ENCODE measurements around the gene CHRM2. TPM values are rescaled to one million over a fixed set of nuclear protein-coding genes. Genes with fewer than 3 reads are reported as not detected.

Gene CHRM2
- total RNA-seq, 2 donors from 2014 or later, result not detected

DNA sequence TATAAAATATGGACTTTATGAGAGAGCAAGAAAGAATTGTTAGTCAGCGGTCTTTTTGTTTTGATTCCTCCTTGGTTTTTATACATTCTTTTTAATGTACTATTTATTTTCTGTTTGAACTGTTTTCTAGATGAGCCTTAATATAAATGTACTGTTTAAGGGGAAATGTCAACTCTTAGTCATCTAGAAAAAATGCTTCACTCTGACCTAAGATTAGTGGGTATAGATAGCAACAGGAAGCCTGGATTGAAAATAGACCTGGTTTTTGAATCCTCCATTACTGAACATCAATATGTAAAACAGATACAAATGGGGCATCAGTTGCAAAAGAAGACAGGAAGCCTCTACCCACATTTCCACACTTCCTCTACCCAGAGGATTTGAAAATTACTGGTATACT lies 87.8 kb downstream of the CHRM2 start:
- Mint-ChIP-seq H3K4me3 (no peak overlapping the region), H3K27ac (no peak overlapping the region), H3K4me1 (ENCODE audit: low read depth in 2 of 2) (no peaks in the 10 kb centered on the region), H3K9me3 (peaks cover 22% of the 10 kb centered on the region), H3K36me3 (peaks cover 11% of the 10 kb centered on the region), H3K27me3 (no peaks in the 10 kb centered on the region)
- DNase-seq (ENCODE audit: low spot score) (no peak), ATAC-seq (no peak)

DNA sequence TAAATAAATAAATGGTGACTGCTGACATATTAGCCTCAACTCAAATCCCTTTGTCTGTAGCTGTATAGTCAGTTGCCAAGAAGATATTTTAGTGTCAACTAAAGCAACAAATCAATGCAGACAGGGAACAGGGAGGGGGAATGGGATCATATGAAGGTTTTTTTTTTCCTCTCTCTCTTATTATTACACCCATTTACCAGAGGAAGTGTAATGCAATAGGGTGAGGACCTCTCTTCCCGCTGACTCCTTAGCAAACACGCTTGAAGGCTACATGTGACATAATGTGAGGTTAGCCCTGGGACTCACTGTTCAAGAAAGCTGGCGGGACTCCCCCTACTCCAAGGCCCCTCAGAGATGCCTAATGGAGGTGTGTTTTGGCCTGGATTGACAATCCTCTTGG lies 88.2 kb downstream of the CHRM2 start:
- Mint-ChIP-seq H3K4me1 (ENCODE audit: low read depth in 2 of 2) (no peaks in the 10 kb centered on the region), H3K4me3 (no peak overlapping the region), H3K36me3 (peaks cover 15% of the 10 kb centered on the region), H3K27me3 (no peaks in the 10 kb centered on the region), H3K9me3 (peaks cover 25% of the 10 kb centered on the region), H3K27ac (no peak overlapping the region)
- DNase-seq (ENCODE audit: low spot score) (no peak), ATAC-seq (no peak)

DNA sequence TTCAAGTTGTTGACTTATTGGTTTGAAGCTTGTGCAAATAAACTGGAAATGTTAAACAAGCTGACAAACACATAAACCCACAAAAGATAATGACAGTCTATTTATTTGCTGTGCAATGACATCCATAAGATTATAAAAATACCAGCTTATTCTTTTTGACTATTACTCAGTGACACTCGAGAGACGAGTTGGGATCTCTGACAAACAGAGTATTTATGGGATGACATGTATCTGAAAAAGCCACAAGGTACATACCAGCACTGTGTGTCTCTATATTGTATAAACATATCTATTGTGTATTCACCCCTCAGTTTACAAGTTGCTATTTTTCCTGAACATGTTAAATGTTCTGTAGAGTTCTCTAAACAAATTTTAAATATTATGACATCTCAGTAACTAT lies 88.9 kb downstream of the CHRM2 start:
- Mint-ChIP-seq H3K4me1 (ENCODE audit: low read depth in 2 of 2) (no peaks in the 10 kb centered on the region), H3K27ac (no peak overlapping the region), H3K9me3 (peaks cover 26% of the 10 kb centered on the region), H3K36me3 (peaks cover 17% of the 10 kb centered on the region), H3K27me3 (no peaks in the 10 kb centered on the region), H3K4me3 (no peak overlapping the region)
- DNase-seq (ENCODE audit: low spot score) (no peak), ATAC-seq (no peak)

DNA sequence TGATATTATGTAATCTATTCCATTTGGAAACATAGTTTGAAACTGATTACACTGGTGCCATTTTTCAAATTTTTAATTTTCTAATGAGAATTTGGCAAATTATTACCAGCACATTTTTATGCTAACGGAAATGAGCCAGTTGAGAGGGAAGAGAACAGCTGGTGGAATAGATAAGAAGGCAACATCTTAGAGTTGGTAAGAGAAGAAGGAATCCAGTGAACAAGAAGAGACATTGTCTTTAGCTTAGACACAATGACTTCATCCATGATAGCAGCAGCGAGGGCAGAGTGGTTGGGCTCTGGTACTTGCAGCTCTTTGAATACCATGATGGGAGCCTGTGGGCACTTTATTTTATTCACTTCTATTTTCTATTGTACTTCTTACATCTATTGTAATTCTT lies 89.6 kb downstream of the CHRM2 start:
- Mint-ChIP-seq H3K27ac (no peak overlapping the region), H3K4me3 (no peak overlapping the region), H3K27me3 (no peaks in the 10 kb centered on the region), H3K4me1 (ENCODE audit: low read depth in 2 of 2) (no peaks in the 10 kb centered on the region), H3K9me3 (peaks cover 24% of the 10 kb centered on the region), H3K36me3 (peaks cover 13% of the 10 kb centered on the region)
- ATAC-seq, result no peak
- no peak for DNase-seq (ENCODE audit: low spot score)

DNA sequence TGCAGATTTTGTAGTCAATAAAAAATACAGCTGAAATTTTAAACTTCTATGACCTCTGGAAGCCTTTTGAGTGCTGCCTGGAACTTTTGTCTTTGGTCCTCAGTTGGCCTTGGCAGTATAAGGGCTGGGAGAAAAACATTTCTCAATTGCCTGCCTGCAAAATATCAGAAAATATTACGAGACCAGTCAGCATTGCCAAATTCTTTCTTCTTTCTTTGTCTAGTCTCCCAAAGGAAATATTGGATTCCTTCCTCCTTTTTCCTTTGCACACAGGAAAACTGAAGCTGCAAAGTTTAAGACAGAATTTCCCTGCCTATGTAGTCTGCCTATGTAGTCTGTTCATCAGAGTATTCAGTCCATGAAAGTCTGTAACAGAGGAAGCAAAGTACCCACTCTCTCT lies 95.9 kb downstream of the CHRM2 start:
- peaks cover 11% of the 10 kb centered on the region for H3K36me3 Mint-ChIP-seq
- no peak overlapping the region for H3K4me3 Mint-ChIP-seq
- DNase-seq (ENCODE audit: low spot score) (no peak), ATAC-seq (no peak)
- peaks cover 16% of the 10 kb centered on the region for H3K9me3 Mint-ChIP-seq
- no peaks in the 10 kb centered on the region for H3K4me1 Mint-ChIP-seq (ENCODE audit: low read depth in 2 of 2)
- H3K27me3 Mint-ChIP-seq, result no peaks in the 10 kb centered on the region
- no peak overlapping the region for H3K27ac Mint-ChIP-seq

DNA sequence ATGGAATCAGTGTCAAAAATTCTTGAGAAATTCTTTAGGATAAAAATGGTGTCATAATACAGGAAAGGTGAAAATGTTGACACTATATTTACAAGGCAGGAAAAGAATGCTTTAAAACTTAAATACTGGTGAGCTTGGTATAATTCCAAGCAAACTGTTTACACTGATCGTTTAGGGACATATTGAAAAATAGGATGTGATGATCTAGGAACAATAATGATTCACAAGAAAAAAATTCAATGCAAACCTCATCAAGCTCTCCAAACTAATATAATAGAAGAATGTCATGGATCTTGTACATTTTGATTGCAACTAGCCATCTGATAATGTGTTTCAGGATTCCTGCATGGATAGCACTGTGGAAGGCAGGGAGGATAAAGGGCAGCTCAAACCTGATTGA lies 98.4 kb downstream of the CHRM2 start:
- no peaks in the 10 kb centered on the region for H3K4me1 Mint-ChIP-seq (ENCODE audit: low read depth in 2 of 2)
- H3K27ac Mint-ChIP-seq, result no peak overlapping the region
- no peak overlapping the region for H3K4me3 Mint-ChIP-seq
- ATAC-seq, result no peak
- H3K36me3 Mint-ChIP-seq, result peaks cover 6% of the 10 kb centered on the region
- H3K27me3 Mint-ChIP-seq, result no peaks in the 10 kb centered on the region
- DNase-seq (ENCODE audit: low spot score), result no peak
- peaks cover 19% of the 10 kb centered on the region for H3K9me3 Mint-ChIP-seq

DNA sequence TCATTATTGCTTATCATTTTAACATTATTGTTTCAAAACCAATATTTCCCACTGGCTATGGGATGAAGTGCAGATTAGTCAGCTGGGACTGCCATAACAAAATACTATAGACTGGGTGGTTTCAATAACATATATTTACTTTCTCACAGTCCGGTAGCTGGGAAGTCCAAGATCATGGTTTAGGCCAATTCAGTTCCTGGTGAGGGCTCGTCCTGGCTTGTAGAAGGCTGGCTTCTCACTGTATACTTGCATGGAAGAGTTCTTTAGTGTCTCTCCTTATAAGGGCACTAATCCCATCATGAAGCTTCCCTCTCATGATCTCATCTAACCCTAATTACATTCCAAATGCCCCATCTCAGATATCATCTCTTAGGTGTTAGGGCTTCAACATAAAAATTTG lies 101.3 kb downstream of the CHRM2 start:
- H3K36me3 Mint-ChIP-seq, result peaks cover 12% of the 10 kb centered on the region
- H3K27ac Mint-ChIP-seq, result no peak overlapping the region
- no peak for DNase-seq (ENCODE audit: low spot score)
- no peak for ATAC-seq
- H3K9me3 Mint-ChIP-seq, result peaks cover 21% of the 10 kb centered on the region
- no peaks in the 10 kb centered on the region for H3K4me1 Mint-ChIP-seq (ENCODE audit: low read depth in 2 of 2)
- no peak overlapping the region for H3K4me3 Mint-ChIP-seq
- no peaks in the 10 kb centered on the region for H3K27me3 Mint-ChIP-seq

DNA sequence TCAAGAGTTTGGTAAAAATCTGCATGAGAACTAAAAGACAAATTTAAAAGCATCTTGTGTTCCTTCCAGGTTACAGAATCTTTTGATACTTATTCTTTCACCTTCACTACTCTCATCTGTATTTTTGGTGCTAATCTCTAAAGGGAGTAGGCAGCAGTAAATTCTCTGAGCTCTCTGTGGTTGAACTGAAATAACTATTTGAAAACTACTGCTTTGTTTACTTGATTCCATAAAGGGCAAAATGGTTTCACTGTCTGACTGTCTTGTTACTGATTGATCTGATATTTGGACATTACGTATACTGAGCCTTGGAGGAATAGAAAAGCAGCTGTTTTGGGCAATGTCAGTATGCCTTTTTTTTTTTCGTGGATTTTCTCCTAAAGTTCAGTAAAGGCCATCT lies 103.3 kb downstream of the CHRM2 start:
- ATAC-seq, result no peak
- no peak for DNase-seq (ENCODE audit: low spot score)
- Mint-ChIP-seq H3K4me3 (no peak overlapping the region), H3K27me3 (no peaks in the 10 kb centered on the region), H3K9me3 (peaks cover 25% of the 10 kb centered on the region), H3K27ac (no peak overlapping the region), H3K36me3 (peaks cover 12% of the 10 kb centered on the region), H3K4me1 (ENCODE audit: low read depth in 2 of 2) (no peaks in the 10 kb centered on the region)

DNA sequence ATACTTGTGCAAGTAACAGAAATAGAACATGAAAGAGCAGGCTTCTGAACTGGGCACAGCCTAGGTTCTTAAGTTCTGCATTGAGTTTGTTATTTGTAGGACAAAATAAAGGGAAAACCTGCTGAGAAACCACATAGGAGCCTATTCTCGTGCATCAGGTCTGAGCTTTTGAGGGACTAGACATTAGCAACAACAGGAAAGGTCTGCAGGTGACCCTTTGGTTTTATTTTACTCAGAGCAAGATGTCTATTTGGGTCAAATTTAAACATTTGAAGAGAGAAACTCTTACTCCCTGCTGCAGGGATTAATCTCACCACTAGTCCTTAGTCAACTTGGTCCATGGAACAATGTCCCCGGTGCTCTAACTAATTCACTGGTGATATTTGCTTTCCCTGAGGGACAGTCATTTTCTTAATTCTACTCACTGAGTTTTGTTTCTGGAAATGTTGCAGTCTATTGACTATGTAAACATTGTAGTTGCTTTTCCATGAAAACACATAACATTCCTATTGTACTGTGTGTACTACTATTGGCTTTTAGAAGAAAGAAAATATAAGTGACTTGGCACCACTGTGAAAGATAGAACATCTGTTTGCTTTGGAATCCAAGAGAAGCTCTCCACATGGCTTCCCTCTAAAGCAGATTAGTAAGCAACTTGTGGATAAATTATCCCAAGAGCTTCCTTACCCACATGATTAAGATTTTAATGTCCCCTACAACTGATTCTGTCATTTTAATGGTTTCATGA lies 108.2 kb downstream of the CHRM2 start:
- Mint-ChIP-seq H3K27me3 (no peaks in the 10 kb centered on the region), H3K4me1 (ENCODE audit: low read depth in 2 of 2) (no peaks in the 10 kb centered on the region), H3K36me3 (peaks cover 6% of the 10 kb centered on the region), H3K27ac (no peak overlapping the region), H3K9me3 (peaks cover 21% of the 10 kb centered on the region), H3K4me3 (no peak overlapping the region)
- no peak for DNase-seq (ENCODE audit: low spot score)
- no peak for ATAC-seq

DNA sequence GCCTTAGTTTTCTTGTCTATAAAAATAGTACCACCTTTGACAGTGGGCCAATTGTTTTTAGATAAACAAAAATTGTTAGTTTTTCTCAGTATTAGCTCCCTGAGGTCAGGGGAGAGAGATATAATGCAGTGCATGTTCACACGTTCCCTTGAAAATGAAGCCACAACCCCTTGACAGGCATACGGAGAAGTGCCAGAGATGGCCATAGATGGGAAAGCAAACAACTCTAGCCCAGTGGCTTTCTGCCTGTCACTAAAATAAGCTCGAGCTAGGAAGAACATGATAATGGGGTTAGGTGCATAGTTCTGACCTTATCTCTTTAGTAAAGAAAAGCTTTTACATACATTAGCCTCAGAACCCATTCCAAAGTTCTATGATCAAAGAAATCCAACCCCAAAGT lies 124.9 kb downstream of the CHRM2 start:
- ATAC-seq (no peak), DNase-seq (ENCODE audit: low spot score) (no peak)
- Mint-ChIP-seq H3K36me3 (no peaks in the 10 kb centered on the region), H3K27me3 (no peaks in the 10 kb centered on the region), H3K4me1 (ENCODE audit: low read depth in 2 of 2) (no peaks in the 10 kb centered on the region), H3K9me3 (peaks cover 12% of the 10 kb centered on the region), H3K4me3 (no peak overlapping the region), H3K27ac (no peak overlapping the region)

DNA sequence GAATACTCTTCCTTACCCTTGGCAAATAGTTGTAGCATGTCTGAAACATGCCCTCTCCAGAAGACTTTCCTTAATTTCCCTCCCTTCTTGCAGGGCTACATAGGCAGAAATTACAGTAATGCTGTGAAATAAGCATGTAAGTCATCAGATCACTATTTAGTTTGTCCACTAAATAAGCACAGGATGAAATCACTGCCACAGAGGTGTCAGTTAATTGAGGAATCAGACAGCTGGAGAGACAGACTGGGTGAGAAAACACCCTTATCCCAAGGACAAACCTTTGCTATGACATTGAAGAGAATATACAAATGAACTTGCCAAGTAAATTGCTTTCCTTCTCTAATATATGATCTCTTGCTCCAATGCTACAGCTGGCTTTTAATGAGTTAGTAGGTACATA lies 129.3 kb downstream of the CHRM2 start:
- no peak for ATAC-seq

DNA sequence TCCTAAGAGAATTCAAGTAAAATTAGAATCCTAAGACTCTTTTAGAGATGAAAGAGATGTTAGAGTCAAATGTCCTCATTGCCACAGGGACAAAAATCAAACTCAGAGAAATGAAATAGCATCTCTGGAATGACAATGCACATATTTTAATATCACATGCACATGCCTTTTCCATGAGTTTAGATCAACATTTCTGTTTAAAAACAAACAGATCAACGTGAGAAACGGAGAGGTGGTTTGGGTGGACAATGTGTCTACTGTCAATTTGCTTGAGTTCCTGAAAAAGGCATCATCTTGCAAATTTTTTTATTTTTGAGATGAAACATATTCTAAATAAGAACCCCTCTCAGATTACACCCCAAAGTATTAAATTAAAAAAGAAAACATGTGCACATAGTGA lies 130.0 kb downstream of the CHRM2 start:
- DNase-seq (ENCODE audit: low spot score) (no peak), ATAC-seq (no peak)
- Mint-ChIP-seq H3K9me3 (peaks cover 10% of the 10 kb centered on the region), H3K4me3 (no peak overlapping the region), H3K4me1 (ENCODE audit: low read depth in 2 of 2) (no peaks in the 10 kb centered on the region), H3K27ac (no peak overlapping the region), H3K36me3 (no peaks in the 10 kb centered on the region), H3K27me3 (no peaks in the 10 kb centered on the region)

More for the DNA sequence above, 129.3 kb downstream of the CHRM2 start:
- H3K27ac Mint-ChIP-seq, result no peak overlapping the region
- no peaks in the 10 kb centered on the region for H3K4me1 Mint-ChIP-seq (ENCODE audit: low read depth in 2 of 2)
- no peaks in the 10 kb centered on the region for H3K36me3 Mint-ChIP-seq
- no peaks in the 10 kb centered on the region for H3K27me3 Mint-ChIP-seq
- H3K4me3 Mint-ChIP-seq, result no peak overlapping the region
- DNase-seq (ENCODE audit: low spot score), result no peak
- H3K9me3 Mint-ChIP-seq, result peaks cover 13% of the 10 kb centered on the region

DNA sequence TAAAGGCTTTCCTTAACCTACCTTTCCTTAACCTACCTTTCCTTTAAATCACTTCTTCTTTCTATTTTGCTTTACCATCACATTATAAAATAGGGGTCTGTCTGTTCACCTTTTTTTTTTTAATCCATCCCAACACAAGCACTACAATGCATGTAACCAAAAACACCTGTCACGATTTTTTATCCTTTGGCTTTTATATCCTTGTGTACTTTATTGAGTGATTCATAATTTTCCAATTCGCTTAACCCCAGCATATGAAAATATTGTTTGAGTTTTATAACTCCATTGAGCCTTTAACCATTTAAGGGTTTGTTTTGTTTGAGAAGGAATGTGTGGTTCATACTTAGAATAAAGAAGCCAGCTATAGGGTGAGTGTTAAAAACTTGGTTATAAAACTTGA lies 132.2 kb downstream of the CHRM2 start:
- ATAC-seq (no peak), DNase-seq (ENCODE audit: low spot score) (no peak)
- Mint-ChIP-seq H3K9me3 (peaks cover 10% of the 10 kb centered on the region), H3K36me3 (no peaks in the 10 kb centered on the region), H3K27ac (no peak overlapping the region), H3K4me3 (no peak overlapping the region), H3K27me3 (no peaks in the 10 kb centered on the region), H3K4me1 (ENCODE audit: low read depth in 2 of 2) (no peaks in the 10 kb centered on the region)

DNA sequence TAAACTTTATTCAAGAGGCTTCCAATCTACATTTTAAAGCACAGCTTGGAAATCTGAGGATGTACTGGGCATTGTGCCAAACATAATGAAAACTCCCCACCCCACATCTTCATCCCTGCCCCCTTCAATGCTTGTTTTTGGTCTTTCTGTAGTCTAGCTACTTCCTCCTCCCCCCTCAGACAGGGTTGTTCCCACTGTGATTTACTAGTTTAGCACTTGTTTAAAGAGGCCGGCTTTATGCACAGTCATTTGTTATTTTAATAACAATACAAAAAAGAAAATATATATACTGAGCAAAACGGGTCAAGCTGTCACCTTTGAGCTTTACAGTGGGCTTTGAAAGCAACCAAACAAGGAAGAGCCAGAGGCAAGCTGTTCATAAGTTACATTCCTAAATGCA lies 132.6 kb downstream of the CHRM2 start:
- Mint-ChIP-seq H3K36me3 (no peaks in the 10 kb centered on the region), H3K27ac (no peak overlapping the region), H3K4me3 (no peak overlapping the region), H3K27me3 (no peaks in the 10 kb centered on the region), H3K9me3 (peaks cover 12% of the 10 kb centered on the region), H3K4me1 (ENCODE audit: low read depth in 2 of 2) (no peaks in the 10 kb centered on the region)
- DNase-seq (ENCODE audit: low spot score), result no peak
- ATAC-seq, result no peak

DNA sequence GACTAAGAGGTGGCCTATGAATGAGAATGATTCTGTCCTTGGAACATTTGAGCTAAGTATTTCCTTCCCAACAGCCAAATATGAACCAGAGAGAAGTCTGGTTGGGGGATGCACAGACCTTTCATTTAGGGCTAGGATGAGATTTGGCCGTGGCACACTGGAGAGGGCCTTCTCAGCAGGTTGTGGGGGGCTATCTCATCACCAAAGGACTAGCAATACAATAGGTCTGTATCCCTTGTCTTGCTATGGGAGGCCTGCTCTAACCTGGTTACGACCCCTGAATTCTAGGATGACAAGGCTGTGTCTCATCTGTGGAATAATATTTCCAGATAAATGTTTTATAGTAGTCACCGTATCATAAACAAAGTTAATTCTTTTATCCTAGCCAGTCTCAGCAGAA lies 133.0 kb downstream of the CHRM2 start:
- H3K27ac Mint-ChIP-seq, result no peak overlapping the region
- no peaks in the 10 kb centered on the region for H3K36me3 Mint-ChIP-seq
- ATAC-seq, result no peak
- H3K4me1 Mint-ChIP-seq (ENCODE audit: low read depth in 2 of 2), result no peaks in the 10 kb centered on the region
- H3K27me3 Mint-ChIP-seq, result no peaks in the 10 kb centered on the region
- DNase-seq (ENCODE audit: low spot score), result no peak
- H3K9me3 Mint-ChIP-seq, result peaks cover 15% of the 10 kb centered on the region
- no peak overlapping the region for H3K4me3 Mint-ChIP-seq
